Kidney epithelial cell (primary cell): ENCODE results near the gene DRG2. TPM values are rescaled to one million over a fixed set of nuclear protein-coding genes. Genes with fewer than 3 reads are reported as not detected.

Source experiments
- DNase-seq: peaks from one replicate; pipeline ENCODE4 v3.0.0-alpha.2; 2010; ENCODE audit warnings: low read depth
- H3K27me3 ChIP-seq: 2 replicates; pipeline ENCODE4 v1.6.0; 2011; ENCODE audit warnings: low read length; ENCODE audit not compliant: control insufficient read depth, insufficient read depth
- H3K36me3 ChIP-seq: 2 replicates; pipeline ENCODE4 v1.5.1; 2011; ENCODE audit warnings: low read length; ENCODE audit not compliant: control insufficient read depth, insufficient read depth
- H3K4me3 ChIP-seq: 2 replicates; pipeline ENCODE4 v1.5.1; 2011; ENCODE audit warnings: low read depth, mild to moderate bottlenecking, control low read depth, low read length
- CTCF ChIP-seq: IDR thresholded peaks from 2 replicates; pipeline ENCODE4 v1.5.1; 2011; ENCODE audit warnings: mild to moderate bottlenecking, moderate library complexity, low read length, control low read depth, inconsistent platforms; ENCODE audit not compliant: insufficient read depth, poor library complexity, severe bottlenecking
- total RNA-seq: library from RNA; depleted of rRNA; stranded (reverse); fragments of >200 nt; gene quantifications from 2 replicates; pipeline ENCODE4 v1.2.3, GENCODE V29; 2015

The DRG2 gene
- total RNA-seq, 1 donor from 2014 or later, result 40.0 TPM

- DNase-seq, result no peak
- no peak for TF ChIP-seq CTCF
- Histone ChIP-seq H3K27me3 (no peaks in the 10 kb centered on the region), H3K36me3 (no peaks in the 10 kb centered on the region), H3K4me3 (no peak overlapping the region)
Measured at GRCh38 chr17:18041776-18042175, 46.0 kb upstream of the DRG2 start.

GRCh38 chr17:18042983-18043382 lies 44.8 kb upstream of the DRG2 start:
- no peak for TF ChIP-seq CTCF

GRCh38 chr17:18043491-18043890 lies 44.3 kb upstream of the DRG2 start:
- no peak for DNase-seq
- TF ChIP-seq CTCF, result peak; percentile 12

More at GRCh38 chr17:18042983-18043382, 44.8 kb upstream of the DRG2 start:
- no peaks in the 10 kb centered on the region for H3K27me3 ChIP-seq
- no peak overlapping the region for H3K4me3 ChIP-seq
- H3K36me3 ChIP-seq, result no peaks in the 10 kb centered on the region
- no peak for DNase-seq

GRCh38 chr17:18044609-18045008 lies 43.1 kb upstream of the DRG2 start:
- no peaks in the 10 kb centered on the region for H3K36me3 ChIP-seq
- no peak for DNase-seq
- no peak for TF ChIP-seq CTCF
- no peaks in the 10 kb centered on the region for H3K27me3 ChIP-seq
- H3K4me3 ChIP-seq, result no peak overlapping the region

More at GRCh38 chr17:18043491-18043890, 44.3 kb upstream of the DRG2 start:
- no peaks in the 10 kb centered on the region for H3K27me3 ChIP-seq
- H3K4me3 ChIP-seq, result no peak overlapping the region
- H3K36me3 ChIP-seq, result no peaks in the 10 kb centered on the region

GRCh38 chr17:18045691-18046350 lies 41.9 kb upstream of the DRG2 start:
- no peaks in the 10 kb centered on the region for H3K27me3 ChIP-seq
- no peak for TF ChIP-seq CTCF
- H3K36me3 ChIP-seq, result no peaks in the 10 kb centered on the region
- H3K4me3 ChIP-seq, result no peak overlapping the region
- DNase-seq, result no peak

- Histone ChIP-seq H3K36me3 (no peaks in the 10 kb centered on the region), H3K27me3 (no peaks in the 10 kb centered on the region), H3K4me3 (no peak overlapping the region)
- no peak for TF ChIP-seq CTCF
- no peak for DNase-seq
Measured at GRCh38 chr17:18055597-18055996, 32.2 kb upstream of the DRG2 start.
